HG02885 (cell line): Measurements from ENCODE around the gene CFAP100.

Experiments used
- ATAC-seq: cut with Tn5 transposase; IDR thresholded peaks from one replicate; pipeline ENCODE4 v1.9.1; 2021; ENCODE audit warnings: mild to moderate bottlenecking; ENCODE audit not compliant: unreplicated experiment, poor library complexity

Gene CFAP100

GRCh38 chr3:126373682-126374601 lies 20.8 kb upstream of the CFAP100 start:
- no peak for ATAC-seq

- no peak for ATAC-seq
Observed at GRCh38 chr3:126375835-126376331, 18.8 kb upstream of the CFAP100 start.

- ATAC-seq = no peak
Observed at GRCh38 chr3:126376444-126376843, 18.3 kb upstream of the CFAP100 start.

- ATAC-seq = no peak
Observed at GRCh38 chr3:126377211-126377610, 17.5 kb upstream of the CFAP100 start.

- no peak for ATAC-seq
Observed at GRCh38 chr3:126378341-126378751, 16.4 kb upstream of the CFAP100 start.

- no peak for ATAC-seq
Observed at GRCh38 chr3:126380011-126380768, 14.5 kb upstream of the CFAP100 start.

- ATAC-seq = no peak
Observed at GRCh38 chr3:126381966-126382365, 12.7 kb upstream of the CFAP100 start.

- peak; percentile 77 for ATAC-seq
Observed at GRCh38 chr3:126389112-126389793, 5.5 kb upstream of the CFAP100 start.

- no peak for ATAC-seq
Observed at GRCh38 chr3:126389794-126390146, 4.9 kb upstream of the CFAP100 start.

GRCh38 chr3:126390201-126390600 lies 4.5 kb upstream of the CFAP100 start:
- no peak for ATAC-seq

- no peak for ATAC-seq
Observed at GRCh38 chr3:126390751-126391150, 4.0 kb upstream of the CFAP100 start.

GRCh38 chr3:126391631-126392030 lies 3.1 kb upstream of the CFAP100 start:
- ATAC-seq = no peak

GRCh38 chr3:126392246-126392645 lies 2.5 kb upstream of the CFAP100 start:
- ATAC-seq = no peak

- no peak for ATAC-seq
Observed at GRCh38 chr3:126393563-126393962, 1.1 kb upstream of the CFAP100 start.

- ATAC-seq = no peak
Observed at GRCh38 chr3:126394977-126395321, 240 bp downstream of the CFAP100 start.

- ATAC-seq = no peak
Observed at GRCh38 chr3:126395846-126396513, 1.3 kb downstream of the CFAP100 start.

- no peak for ATAC-seq
Observed at GRCh38 chr3:126396536-126396935, 1.8 kb downstream of the CFAP100 start.

- no peak for ATAC-seq
Observed at GRCh38 chr3:126397610-126398422, 3.1 kb downstream of the CFAP100 start.
